ENCODE measurements around the gene ZNHIT6. TPM values are rescaled to one million over a fixed set of nuclear protein-coding genes. Genes with fewer than 3 reads are reported as not detected.

Gene ZNHIT6
- total RNA-seq, 1 experiment from 2014 or later, result 41.2 TPM

- Mint-ChIP-seq H3K9me3 (ENCODE audit: low read depth, unreplicated experiment) (peaks cover 4% of the 10 kb centered on the region), H3K27me3 (ENCODE audit: unreplicated experiment) (no peaks in the 10 kb centered on the region), H3K36me3 (ENCODE audit: insufficient read depth, unreplicated experiment) (peaks cover 28% of the 10 kb centered on the region), H3K27ac (ENCODE audit: unreplicated experiment) (peak overlapping the region; percentile 93), H3K4me1 (ENCODE audit: low read depth, unreplicated experiment) (peaks cover 68% of the 10 kb centered on the region), H3K4me3 (ENCODE audit: low read depth, unreplicated experiment) (peak overlapping the region; percentile 29)
- CTCF ChIA-PET, result interaction anchor here (0.9 to 2.3 kb wide), 7 partner anchors 10 to 95 kb away, joined by 4 to 26 read pairs (median 5); partner anchors contain the start of gene ZNHIT6
- DNase-seq, result peak; percentile 58
- no TSS peak for BruUV-seq (replicated peaks)
- intact Hi-C loops (cut with micrococcal nuclease; ENCODE audit: unreplicated experiment), result no loop called here
- TF ChIP-seq CTCF (IDR thresholded peaks at IDR 0.05; ENCODE audit: unreplicated experiment), result peak; percentile 58
Measured at GRCh38 chr1:85612704-85613361, 95.4 kb downstream of the ZNHIT6 start.

GRCh38 chr1:85611856-85612255 lies 96.4 kb downstream of the ZNHIT6 start:
- Mint-ChIP-seq H3K27ac (ENCODE audit: unreplicated experiment) (peak overlapping the region; percentile 93), H3K4me3 (ENCODE audit: low read depth, unreplicated experiment) (peak overlapping the region; percentile 29), H3K27me3 (ENCODE audit: unreplicated experiment) (no peaks in the 10 kb centered on the region), H3K36me3 (ENCODE audit: insufficient read depth, unreplicated experiment) (peaks cover 38% of the 10 kb centered on the region), H3K4me1 (ENCODE audit: low read depth, unreplicated experiment) (peaks cover 68% of the 10 kb centered on the region), H3K9me3 (ENCODE audit: low read depth, unreplicated experiment) (peaks cover 4% of the 10 kb centered on the region)
- no TSS peak for BruUV-seq (replicated peaks)
- intact Hi-C loops (cut with micrococcal nuclease; ENCODE audit: unreplicated experiment), result loop anchor here (1.0 kb wide), 1 partner anchor 28 kb away; no protein-coding TSS in a partner anchor
- no peak for TF ChIP-seq CTCF (IDR thresholded peaks at IDR 0.05; ENCODE audit: unreplicated experiment)
- peak; percentile 88 for DNase-seq
- CTCF ChIA-PET, result interaction anchor here (1.0 to 2.3 kb wide), 3 partner anchors 11 to 80 kb away, joined by 4 to 26 read pairs (median 6); no protein-coding TSS in a partner anchor

- Mint-ChIP-seq H3K27me3 (ENCODE audit: unreplicated experiment) (no peaks in the 10 kb centered on the region), H3K4me3 (ENCODE audit: low read depth, unreplicated experiment) (peak overlapping the region; percentile 29), H3K9me3 (ENCODE audit: low read depth, unreplicated experiment) (peaks cover 4% of the 10 kb centered on the region), H3K36me3 (ENCODE audit: insufficient read depth, unreplicated experiment) (peaks cover 40% of the 10 kb centered on the region), H3K4me1 (ENCODE audit: low read depth, unreplicated experiment) (peaks cover 73% of the 10 kb centered on the region), H3K27ac (ENCODE audit: unreplicated experiment) (peak overlapping the region; percentile 93)
- CTCF ChIA-PET, result interaction anchor here (2.3 kb wide), 1 partner anchor 81 kb away, joined by 26 read pairs; no protein-coding TSS in a partner anchor
- TSS peak; percentile 85 for BruUV-seq (replicated peaks)
- TF ChIP-seq CTCF (IDR thresholded peaks at IDR 0.05; ENCODE audit: unreplicated experiment), result no peak
- intact Hi-C loops (cut with micrococcal nuclease; ENCODE audit: unreplicated experiment), result loop anchor here (1.0 kb wide), 1 partner anchor 27 kb away; no protein-coding TSS in a partner anchor
- no peak for DNase-seq
Measured at GRCh38 chr1:85611425-85611824, 96.8 kb downstream of the ZNHIT6 start.

GRCh38 chr1:85609976-85610375 lies 98.3 kb downstream of the ZNHIT6 start:
- no peak for TF ChIP-seq CTCF (IDR thresholded peaks at IDR 0.05; ENCODE audit: unreplicated experiment)
- peaks cover 49% of the 10 kb centered on the region for H3K36me3 Mint-ChIP-seq (ENCODE audit: insufficient read depth, unreplicated experiment)
- peak overlapping the region; percentile 18 for H3K4me3 Mint-ChIP-seq (ENCODE audit: low read depth, unreplicated experiment)
- peaks cover 4% of the 10 kb centered on the region for H3K9me3 Mint-ChIP-seq (ENCODE audit: low read depth, unreplicated experiment)
- no peak overlapping the region for H3K27ac Mint-ChIP-seq (ENCODE audit: unreplicated experiment)
- BruUV-seq (replicated peaks), result no TSS peak
- intact Hi-C loops (cut with micrococcal nuclease; ENCODE audit: unreplicated experiment), result loop anchor here (5.0 kb wide), 1 partner anchor 97 kb away; the partner anchor contains the start of gene ZNHIT6
- H3K27me3 Mint-ChIP-seq (ENCODE audit: unreplicated experiment), result no peaks in the 10 kb centered on the region
- CTCF ChIA-PET, result no interaction called here
- H3K4me1 Mint-ChIP-seq (ENCODE audit: low read depth, unreplicated experiment), result peaks cover 86% of the 10 kb centered on the region
- DNase-seq, result no peak
